HEK293 (cell line): Measurements from ENCODE around the gene ITPKB.

Experiments
- CTCF ChIA-PET: fragments of 350-600 bp; formaldehyde crosslinking; extraction: SDS; loops from one replicate; lab custom pipeline; 2021; ENCODE audit warnings: antibody characterized with exemption; lab: Yijun Ruan, JAX
- POLR2A ChIA-PET: fragments of 300-600 bp; formaldehyde crosslinking; extraction: SDS; loops from one replicate; lab custom pipeline; 2020; ENCODE audit warnings: antibody characterized with exemption, inconsistent platforms; lab: Yijun Ruan, JAX
- H3K27ac ChIP-seq: fragments of 200-500 bp; sonication (Bioruptor generic); 2 replicates; pipeline ENCODE4 v1.5.1; 2014; ENCODE audit warnings: low read depth, low read length, control low read depth, inconsistent platforms; ENCODE audit errors: extremely low read depth
- H3K36me3 ChIP-seq, 2 experiments: fragments of 200-500 bp in 1 of 2; sonication (Bioruptor generic) in 1 of 2; 1 replicate in 1 of 2; 2 replicates in 1 of 2; pipeline ENCODE4 v1.5.1; 2014 to 2017; ENCODE audit warnings: inconsistent platforms in 2 of 2, low read length in 2 of 2; ENCODE audit not compliant: control insufficient read depth in 2 of 2, insufficient read depth in 1 of 2
- H3K4me1 ChIP-seq: fragments of 200-500 bp; sonication (Bioruptor generic); 2 replicates; pipeline ENCODE4 v1.5.1; 2014; ENCODE audit warnings: mild to moderate bottlenecking, low read length, inconsistent platforms; ENCODE audit not compliant: control insufficient read depth, insufficient read depth
- H3K4me3 ChIP-seq: 2 replicates; pipeline ENCODE4 v1.5.1; 2011; ENCODE audit warnings: low read depth, mild to moderate bottlenecking, control low read depth, low read length, moderate library complexity
- H3K9me3 ChIP-seq: fragments of 200-500 bp; sonication (Bioruptor generic); 2 replicates; pipeline ENCODE4 v1.5.1; 2014; ENCODE audit warnings: low read depth, low read length, inconsistent platforms; ENCODE audit not compliant: control insufficient read depth, insufficient read depth
- MEIS1 ChIP-seq: sonication (generic); formaldehyde crosslinking; IDR thresholded peaks from 2 replicates; pipeline ENCODE4 v1.8.1; 2022; ENCODE audit warnings: missing genetic modification reagents, mild to moderate bottlenecking, borderline replicate concordance
- OVOL3 ChIP-seq: fragments of 450-650 bp; formaldehyde crosslinking; IDR thresholded peaks from 2 replicates; pipeline ENCODE4 v1.5.1; 2016; ENCODE audit warnings: missing biosample characterization, missing genetic modification characterization
- SP7 ChIP-seq: fragments of 450-650 bp; formaldehyde crosslinking; IDR thresholded peaks from 2 replicates; pipeline ENCODE4 v1.5.1; 2016; ENCODE audit warnings: missing biosample characterization, missing genetic modification characterization
- WT1 ChIP-seq: fragments of 450-650 bp; formaldehyde crosslinking; IDR thresholded peaks from 2 replicates; pipeline ENCODE4 v1.5.1; 2016; ENCODE audit warnings: missing biosample characterization, missing genetic modification characterization
- ZBTB17 ChIP-seq: fragments of 450-650 bp; formaldehyde crosslinking; IDR thresholded peaks from 2 replicates; pipeline ENCODE4 v1.5.1; 2016; ENCODE audit warnings: missing biosample characterization, missing genetic modification characterization
- ZNF146 ChIP-seq: fragments of 450-650 bp; formaldehyde crosslinking; IDR thresholded peaks from 2 replicates; pipeline ENCODE4 v1.5.1; 2016; ENCODE audit warnings: missing biosample characterization, missing genetic modification characterization
- ZNF2 ChIP-seq: fragments of 450-650 bp; formaldehyde crosslinking; IDR thresholded peaks from 2 replicates; pipeline ENCODE4 v1.5.1; 2016; ENCODE audit warnings: missing biosample characterization, missing genetic modification characterization
- ZNF214 ChIP-seq: fragments of 450-650 bp; formaldehyde crosslinking; IDR thresholded peaks from 2 replicates; pipeline ENCODE4 v1.5.1; 2017; ENCODE audit warnings: missing biosample characterization, mild to moderate bottlenecking, missing genetic modification characterization, borderline replicate concordance
- ZNF292 ChIP-seq: fragments of 450-650 bp; formaldehyde crosslinking; IDR thresholded peaks from 2 replicates; pipeline ENCODE4 v1.5.1; 2016; ENCODE audit warnings: low read depth, missing biosample characterization, missing genetic modification characterization, borderline replicate concordance
- ZNF311 ChIP-seq: fragments of 450-650 bp; formaldehyde crosslinking; IDR thresholded peaks from 2 replicates; pipeline ENCODE4 v1.5.1; 2017; ENCODE audit warnings: missing biosample characterization, missing genetic modification characterization, borderline replicate concordance
- ZNF433 ChIP-seq: fragments of 450-650 bp; formaldehyde crosslinking; IDR thresholded peaks from 2 replicates; pipeline ENCODE4 v1.5.1; 2016; ENCODE audit warnings: missing biosample characterization, missing genetic modification characterization, low read depth
- ZNF544 ChIP-seq: fragments of 450-650 bp; formaldehyde crosslinking; IDR thresholded peaks from 2 replicates; pipeline ENCODE4 v1.5.0; 2017; ENCODE audit warnings: missing biosample characterization, missing genetic modification characterization
- ZNF558 ChIP-seq: fragments of 450-650 bp; formaldehyde crosslinking; IDR thresholded peaks from 2 replicates; pipeline ENCODE4 v1.5.1; 2016; ENCODE audit warnings: missing biosample characterization, missing genetic modification characterization
- ZNF654 ChIP-seq: fragments of 450-650 bp; formaldehyde crosslinking; IDR thresholded peaks from 2 replicates; pipeline ENCODE4 v1.5.1; 2016; ENCODE audit warnings: low read depth, missing biosample characterization, missing genetic modification characterization
- ZNF658 ChIP-seq: fragments of 450-650 bp; formaldehyde crosslinking; IDR thresholded peaks from 2 replicates; pipeline ENCODE4; 2016; ENCODE audit warnings: missing biosample characterization, missing genetic modification characterization
- ZNF664 ChIP-seq: fragments of 450-650 bp; formaldehyde crosslinking; IDR thresholded peaks from 2 replicates; pipeline ENCODE4 v1.5.1; 2016; ENCODE audit warnings: missing biosample characterization, missing genetic modification characterization
- ZNF670 ChIP-seq: fragments of 450-650 bp; formaldehyde crosslinking; IDR thresholded peaks from 2 replicates; pipeline ENCODE4 v1.5.1; 2016; ENCODE audit warnings: missing biosample characterization, missing genetic modification characterization, low read depth
- ZNF792 ChIP-seq: fragments of 450-650 bp; formaldehyde crosslinking; IDR thresholded peaks from 2 replicates; pipeline ENCODE4 v1.5.1; 2016; ENCODE audit warnings: missing biosample characterization, missing genetic modification characterization
- ZSCAN23 ChIP-seq: fragments of 450-650 bp; formaldehyde crosslinking; IDR thresholded peaks from 2 replicates; pipeline ENCODE4 v1.5.1; 2016; ENCODE audit warnings: missing biosample characterization, missing genetic modification characterization
- TF ChIP-seq, protein P1 (sequence below): fragments of 450-650 bp; formaldehyde crosslinking; IDR thresholded peaks from 2 replicates; pipeline ENCODE4 v1.5.1; 2016; ENCODE audit warnings: missing biosample characterization, missing genetic modification characterization
- TF ChIP-seq, protein P2 (sequence below): fragments of 450-650 bp; IDR thresholded peaks from 2 replicates; pipeline ENCODE4 v1.5.1; 2018; ENCODE audit warnings: missing biosample characterization, mild to moderate bottlenecking, missing genetic modification characterization
- TF ChIP-seq, protein P3 (sequence below): fragments of 450-650 bp; formaldehyde crosslinking; IDR thresholded peaks from 2 replicates; pipeline ENCODE4 v1.5.1; 2017; ENCODE audit warnings: missing biosample characterization, missing genetic modification characterization
- TF ChIP-seq, protein P4 (sequence below): fragments of 450-650 bp; formaldehyde crosslinking; IDR thresholded peaks from 2 replicates; pipeline ENCODE4 v1.5.1; 2016; ENCODE audit warnings: missing biosample characterization, missing genetic modification characterization
- TF ChIP-seq, protein P5 (sequence below): fragments of 450-650 bp; formaldehyde crosslinking; IDR thresholded peaks from 2 replicates; pipeline ENCODE4 v1.5.1; 2016; ENCODE audit warnings: missing biosample characterization, missing genetic modification characterization, low read depth

The ITPKB gene

DNA sequence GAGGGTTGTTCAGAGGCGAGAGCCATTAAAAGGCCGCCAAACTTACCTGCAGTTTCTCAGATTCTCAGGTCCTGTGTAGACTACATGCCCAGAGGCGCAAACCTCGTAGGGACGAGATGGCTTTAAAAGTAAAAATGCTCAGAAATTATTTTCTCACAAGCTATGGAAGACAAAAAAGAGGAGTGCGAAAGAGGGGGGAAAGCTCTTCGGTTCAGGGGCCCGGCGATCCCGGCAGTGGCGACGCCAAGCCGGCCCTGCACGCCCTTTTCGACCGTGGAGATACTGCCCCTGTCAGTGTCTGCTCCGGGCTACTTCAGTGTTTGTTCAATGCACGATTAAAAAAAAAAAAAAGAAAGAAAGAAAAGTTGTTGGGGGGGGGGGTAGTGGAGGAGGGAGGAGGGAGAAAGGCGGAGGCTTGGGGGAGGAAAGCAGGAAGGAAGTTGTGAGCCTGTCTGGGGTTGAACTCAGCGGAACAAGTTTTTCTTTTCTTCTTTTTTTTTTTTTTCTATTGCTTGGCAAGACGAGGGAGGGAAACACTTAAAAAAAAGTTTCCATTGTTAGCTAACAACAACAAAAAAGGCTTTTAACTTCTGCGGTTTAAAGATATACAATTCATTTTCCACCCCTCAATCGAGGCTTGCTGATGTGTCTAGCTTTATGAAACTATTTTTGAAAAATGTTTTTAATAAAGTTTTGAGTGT is at the start of gene ITPKB (continued):
- TF ChIP-seq SP7 (tag by site-specific recombination) (0 out of 2 replicates have a peak, but pooled peaks have one; percentile 9), ZNF658 (tag by site-specific recombination) (no peak), ZNF664 (tag by site-specific recombination) (peak; percentile 4; the same call in 1 of the 2 replicates), ZBTB17 (0 out of 2 replicates have a peak, but pooled peaks have one; percentile 6), MEIS1 (CRISPR knock-in tag) (no peak), ZNF146 (tag by site-specific recombination) (no peak), OVOL3 (tag by site-specific recombination) (no peak), ZNF214 (tag by site-specific recombination) (no peak)
- TF ChIP-seq, protein P1, sequence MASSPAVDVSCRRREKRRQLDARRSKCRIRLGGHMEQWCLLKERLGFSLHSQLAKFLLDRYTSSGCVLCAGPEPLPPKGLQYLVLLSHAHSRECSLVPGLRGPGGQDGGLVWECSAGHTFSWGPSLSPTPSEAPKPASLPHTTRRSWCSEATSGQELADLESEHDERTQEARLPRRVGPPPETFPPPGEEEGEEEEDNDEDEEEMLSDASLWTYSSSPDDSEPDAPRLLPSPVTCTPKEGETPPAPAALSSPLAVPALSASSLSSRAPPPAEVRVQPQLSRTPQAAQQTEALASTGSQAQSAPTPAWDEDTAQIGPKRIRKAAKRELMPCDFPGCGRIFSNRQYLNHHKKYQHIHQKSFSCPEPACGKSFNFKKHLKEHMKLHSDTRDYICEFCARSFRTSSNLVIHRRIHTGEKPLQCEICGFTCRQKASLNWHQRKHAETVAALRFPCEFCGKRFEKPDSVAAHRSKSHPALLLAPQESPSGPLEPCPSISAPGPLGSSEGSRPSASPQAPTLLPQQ (tag by site-specific recombination): no peak
- TF ChIP-seq, protein P2, sequence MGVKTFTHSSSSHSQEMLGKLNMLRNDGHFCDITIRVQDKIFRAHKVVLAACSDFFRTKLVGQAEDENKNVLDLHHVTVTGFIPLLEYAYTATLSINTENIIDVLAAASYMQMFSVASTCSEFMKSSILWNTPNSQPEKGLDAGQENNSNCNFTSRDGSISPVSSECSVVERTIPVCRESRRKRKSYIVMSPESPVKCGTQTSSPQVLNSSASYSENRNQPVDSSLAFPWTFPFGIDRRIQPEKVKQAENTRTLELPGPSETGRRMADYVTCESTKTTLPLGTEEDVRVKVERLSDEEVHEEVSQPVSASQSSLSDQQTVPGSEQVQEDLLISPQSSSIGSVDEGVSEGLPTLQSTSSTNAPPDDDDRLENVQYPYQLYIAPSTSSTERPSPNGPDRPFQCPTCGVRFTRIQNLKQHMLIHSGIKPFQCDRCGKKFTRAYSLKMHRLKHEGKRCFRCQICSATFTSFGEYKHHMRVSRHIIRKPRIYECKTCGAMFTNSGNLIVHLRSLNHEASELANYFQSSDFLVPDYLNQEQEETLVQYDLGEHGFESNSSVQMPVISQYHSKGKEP (tag by site-specific recombination): no peak
- TF ChIP-seq, protein P3, sequence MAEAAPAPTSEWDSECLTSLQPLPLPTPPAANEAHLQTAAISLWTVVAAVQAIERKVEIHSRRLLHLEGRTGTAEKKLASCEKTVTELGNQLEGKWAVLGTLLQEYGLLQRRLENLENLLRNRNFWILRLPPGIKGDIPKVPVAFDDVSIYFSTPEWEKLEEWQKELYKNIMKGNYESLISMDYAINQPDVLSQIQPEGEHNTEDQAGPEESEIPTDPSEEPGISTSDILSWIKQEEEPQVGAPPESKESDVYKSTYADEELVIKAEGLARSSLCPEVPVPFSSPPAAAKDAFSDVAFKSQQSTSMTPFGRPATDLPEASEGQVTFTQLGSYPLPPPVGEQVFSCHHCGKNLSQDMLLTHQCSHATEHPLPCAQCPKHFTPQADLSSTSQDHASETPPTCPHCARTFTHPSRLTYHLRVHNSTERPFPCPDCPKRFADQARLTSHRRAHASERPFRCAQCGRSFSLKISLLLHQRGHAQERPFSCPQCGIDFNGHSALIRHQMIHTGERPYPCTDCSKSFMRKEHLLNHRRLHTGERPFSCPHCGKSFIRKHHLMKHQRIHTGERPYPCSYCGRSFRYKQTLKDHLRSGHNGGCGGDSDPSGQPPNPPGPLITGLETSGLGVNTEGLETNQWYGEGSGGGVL (tag by site-specific recombination): 0 out of 2 replicates have a peak, but pooled peaks have one; percentile 37

DNA sequence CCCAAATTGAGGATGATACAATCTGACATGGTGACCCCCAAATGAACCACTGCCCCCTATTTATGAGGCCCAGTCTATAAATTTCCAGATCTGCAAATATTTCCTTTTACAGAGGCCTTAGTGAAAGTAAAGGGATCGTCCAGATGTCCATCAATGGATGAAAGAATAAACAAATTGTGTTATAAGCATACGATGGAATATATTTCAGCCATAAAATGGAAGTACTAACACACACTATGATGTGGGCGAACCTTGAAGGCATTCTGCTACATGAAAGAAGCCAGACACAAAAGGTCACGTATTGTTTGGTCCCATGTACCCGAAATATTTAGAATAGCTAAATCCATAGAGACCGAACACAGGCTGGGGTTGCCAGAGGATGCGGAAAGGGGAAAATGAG is 48.6 kb upstream of the ITPKB start:
- H3K36me3 ChIP-seq: no peaks in the 10 kb centered on the region
- ChIA-PET CTCF (no interaction called here), POLR2A (no interaction called here)
- H3K4me3 ChIP-seq: no peak overlapping the region
- TF ChIP-seq ZSCAN23 (tag by site-specific recombination) (no peak), ZNF558 (tag by site-specific recombination) (no peak)
- H3K4me1 ChIP-seq: peaks cover 3% of the 10 kb centered on the region; the same call in 1 of the 2 replicates
- H3K27ac ChIP-seq: no peak overlapping the region
- H3K9me3 ChIP-seq: no peaks in the 10 kb centered on the region

DNA sequence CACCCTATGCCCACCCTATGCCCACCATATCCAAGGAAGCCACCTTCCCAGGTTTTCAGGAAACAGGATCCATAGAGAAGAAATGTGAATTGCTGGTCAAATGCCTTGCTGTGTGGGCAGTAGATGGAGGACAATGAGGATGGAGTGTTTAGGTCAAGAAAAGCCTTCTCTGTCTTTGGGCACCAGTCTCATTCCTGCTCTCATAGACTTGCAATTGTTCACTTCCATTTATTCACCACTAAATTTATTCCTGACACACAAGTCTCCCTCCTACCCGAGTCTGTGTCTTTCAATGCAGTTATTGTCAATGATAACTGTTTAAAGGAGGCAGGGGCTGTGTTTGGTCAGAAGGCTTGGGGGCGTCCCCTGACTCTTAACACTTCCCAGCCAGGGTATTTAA is 48.0 kb upstream of the ITPKB start:
- H3K36me3 ChIP-seq: no peaks in the 10 kb centered on the region
- CTCF ChIA-PET: no interaction called here
- no peaks in the 10 kb centered on the region for H3K9me3 ChIP-seq
- POLR2A ChIA-PET: no interaction called here
- H3K27ac ChIP-seq: no peak overlapping the region
- H3K4me3 ChIP-seq: no peak overlapping the region
- H3K4me1 ChIP-seq: peaks cover 3% of the 10 kb centered on the region; the same call in 1 of the 2 replicates
- no peak for TF ChIP-seq ZNF654 (tag by site-specific recombination)
- no peak for TF ChIP-seq ZNF433 (tag by site-specific recombination)
- no peak for TF ChIP-seq WT1 (tag by site-specific recombination)
- TF ChIP-seq ZNF544: no peak
- no peak for TF ChIP-seq ZNF292 (tag by site-specific recombination)
- TF ChIP-seq ZNF670: no peak
- TF ChIP-seq, protein P4, sequence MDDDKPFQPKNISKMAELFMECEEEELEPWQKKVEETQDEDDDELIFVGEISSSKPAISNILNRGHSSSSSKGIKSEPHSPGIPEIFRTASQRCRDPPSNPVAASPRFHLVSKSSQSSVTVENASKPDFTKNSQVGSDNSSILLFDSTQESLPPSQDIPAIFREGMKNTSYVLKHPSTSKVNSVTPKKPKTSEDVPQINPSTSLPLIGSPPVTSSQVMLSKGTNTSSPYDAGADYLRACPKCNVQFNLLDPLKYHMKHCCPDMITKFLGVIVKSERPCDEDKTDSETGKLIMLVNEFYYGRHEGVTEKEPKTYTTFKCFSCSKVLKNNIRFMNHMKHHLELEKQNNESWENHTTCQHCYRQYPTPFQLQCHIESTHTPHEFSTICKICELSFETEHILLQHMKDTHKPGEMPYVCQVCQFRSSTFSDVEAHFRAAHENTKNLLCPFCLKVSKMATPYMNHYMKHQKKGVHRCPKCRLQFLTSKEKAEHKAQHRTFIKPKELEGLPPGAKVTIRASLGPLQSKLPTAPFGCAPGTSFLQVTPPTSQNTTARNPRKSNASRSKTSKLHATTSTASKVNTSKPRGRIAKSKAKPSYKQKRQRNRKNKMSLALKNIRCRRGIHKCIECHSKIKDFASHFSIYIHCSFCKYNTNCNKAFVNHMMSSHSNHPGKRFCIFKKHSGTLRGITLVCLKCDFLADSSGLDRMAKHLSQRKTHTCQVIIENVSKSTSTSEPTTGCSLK (tag by site-specific recombination): no peak
- no peak for TF ChIP-seq ZNF311 (tag by site-specific recombination)
- TF ChIP-seq, protein P5, sequence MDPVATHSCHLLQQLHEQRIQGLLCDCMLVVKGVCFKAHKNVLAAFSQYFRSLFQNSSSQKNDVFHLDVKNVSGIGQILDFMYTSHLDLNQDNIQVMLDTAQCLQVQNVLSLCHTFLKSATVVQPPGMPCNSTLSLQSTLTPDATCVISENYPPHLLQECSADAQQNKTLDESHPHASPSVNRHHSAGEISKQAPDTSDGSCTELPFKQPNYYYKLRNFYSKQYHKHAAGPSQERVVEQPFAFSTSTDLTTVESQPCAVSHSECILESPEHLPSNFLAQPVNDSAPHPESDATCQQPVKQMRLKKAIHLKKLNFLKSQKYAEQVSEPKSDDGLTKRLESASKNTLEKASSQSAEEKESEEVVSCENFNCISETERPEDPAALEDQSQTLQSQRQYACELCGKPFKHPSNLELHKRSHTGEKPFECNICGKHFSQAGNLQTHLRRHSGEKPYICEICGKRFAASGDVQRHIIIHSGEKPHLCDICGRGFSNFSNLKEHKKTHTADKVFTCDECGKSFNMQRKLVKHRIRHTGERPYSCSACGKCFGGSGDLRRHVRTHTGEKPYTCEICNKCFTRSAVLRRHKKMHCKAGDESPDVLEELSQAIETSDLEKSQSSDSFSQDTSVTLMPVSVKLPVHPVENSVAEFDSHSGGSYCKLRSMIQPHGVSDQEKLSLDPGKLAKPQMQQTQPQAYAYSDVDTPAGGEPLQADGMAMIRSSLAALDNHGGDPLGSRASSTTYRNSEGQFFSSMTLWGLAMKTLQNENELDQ (tag by site-specific recombination): no peak
- TF ChIP-seq ZNF792: no peak
- TF ChIP-seq ZNF2 (tag by site-specific recombination): no peak
